Activated T-helper 1 cell treated with Interleukin-2 at 50 U/mL for 16 hours (primary cell): Measurements from ENCODE around the gene SACM1L.
"Not testable (repeated sequence)": the region's sequence is repeated elsewhere in the genome, so short reads cannot be mapped to it uniquely, and the experiment has no call there.

Experiments used
- DNase-seq: peaks from one replicate; pipeline ENCODE4 v3.0.0-alpha.2; 2020; ENCODE audit warnings: low read depth

The SACM1L gene

GRCh38 chr3:45691842-45692241 is 2.6 kb downstream of the SACM1L start:
- no peak for DNase-seq

GRCh38 chr3:45692866-45693265 is 3.7 kb downstream of the SACM1L start:
- DNase-seq = no peak

DNA sequence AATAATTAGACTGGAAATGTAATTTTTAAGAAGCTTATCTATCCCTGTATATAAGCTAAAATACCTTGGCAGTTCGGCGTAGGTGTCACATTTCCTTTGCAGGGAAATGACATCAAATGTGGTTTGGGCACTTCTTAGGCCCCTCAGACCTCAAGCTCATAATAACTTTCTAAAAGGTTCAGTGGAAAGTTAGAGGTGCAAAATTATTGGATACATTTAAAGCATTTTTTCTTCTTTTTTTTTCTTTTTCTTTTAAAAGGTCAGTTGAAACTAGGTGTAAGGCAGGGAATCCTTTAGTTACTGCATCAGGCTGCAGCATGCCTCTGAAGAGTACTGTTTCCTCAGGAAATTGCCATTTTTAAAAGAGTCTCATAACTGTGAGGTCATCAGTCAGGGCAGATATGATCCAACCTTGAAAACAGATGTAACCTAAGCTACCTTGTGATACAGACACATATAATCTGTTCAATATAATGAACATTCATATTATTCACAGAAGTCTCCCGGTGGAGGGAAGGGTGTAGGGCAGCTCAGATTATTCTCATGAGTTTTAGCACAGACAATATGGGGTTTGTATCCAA is 4.8 kb downstream of the SACM1L start:
- no peak for DNase-seq

- DNase-seq = not testable (repeated sequence)
Measured at GRCh38 chr3:45695166-45695565, 6.0 kb downstream of the SACM1L start.

DNA sequence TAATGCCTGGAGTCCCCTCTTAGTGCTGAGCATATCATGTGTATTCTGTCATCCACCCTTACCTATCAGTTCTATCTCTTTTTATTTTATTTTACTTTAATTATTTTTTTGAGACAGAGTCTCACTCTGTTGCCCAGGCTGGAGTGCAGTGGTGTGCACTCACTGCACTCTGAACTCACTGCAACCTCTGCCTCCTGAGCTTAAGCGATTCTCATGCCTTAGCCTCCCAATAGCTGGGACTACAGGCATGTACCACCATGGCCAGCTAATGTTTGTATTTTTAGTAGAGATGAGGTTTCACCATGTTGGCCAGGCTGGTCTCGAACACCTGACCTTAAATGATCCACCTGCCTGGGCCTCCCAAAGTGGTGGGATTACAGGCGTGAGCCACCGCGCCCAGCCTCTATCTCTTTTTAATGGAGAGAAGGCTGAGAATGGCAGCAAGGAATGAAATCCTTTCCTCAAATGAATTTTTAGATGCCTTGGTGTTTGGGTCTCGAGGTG is 11.4 kb downstream of the SACM1L start:
- no peak for DNase-seq

GRCh38 chr3:45701172-45701867 is 12.1 kb downstream of the SACM1L start:
- no peak for DNase-seq

DNA sequence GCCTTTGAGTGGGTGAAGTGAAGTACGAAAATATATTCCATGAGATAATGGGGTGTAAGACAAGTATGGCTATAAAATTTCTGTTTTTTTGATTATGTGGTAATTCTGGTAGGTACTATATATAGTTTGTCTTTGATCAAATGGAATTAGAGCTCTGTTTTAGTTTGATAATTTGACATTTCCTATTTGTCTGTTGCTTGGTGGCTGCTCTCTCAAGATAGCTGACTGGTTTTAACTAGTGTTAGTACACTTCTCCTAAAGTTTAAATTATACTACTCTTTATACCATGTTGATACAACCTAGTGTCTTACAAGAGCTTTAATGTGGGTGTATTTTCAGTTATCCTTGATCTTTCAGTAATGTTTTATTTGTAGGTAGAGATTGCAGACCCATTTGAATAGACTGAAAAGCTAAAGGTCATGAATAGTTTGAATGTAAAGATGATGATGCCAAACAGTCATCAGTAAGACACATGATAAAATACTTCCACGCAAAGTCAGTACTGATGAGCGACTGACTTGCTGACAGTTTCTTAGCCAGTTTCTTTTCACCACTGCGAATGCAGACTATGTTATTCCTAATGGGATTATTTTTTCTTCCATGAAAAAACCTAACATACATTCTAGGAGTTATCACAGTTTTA is 15.2 kb downstream of the SACM1L start:
- no peak for DNase-seq

DNA sequence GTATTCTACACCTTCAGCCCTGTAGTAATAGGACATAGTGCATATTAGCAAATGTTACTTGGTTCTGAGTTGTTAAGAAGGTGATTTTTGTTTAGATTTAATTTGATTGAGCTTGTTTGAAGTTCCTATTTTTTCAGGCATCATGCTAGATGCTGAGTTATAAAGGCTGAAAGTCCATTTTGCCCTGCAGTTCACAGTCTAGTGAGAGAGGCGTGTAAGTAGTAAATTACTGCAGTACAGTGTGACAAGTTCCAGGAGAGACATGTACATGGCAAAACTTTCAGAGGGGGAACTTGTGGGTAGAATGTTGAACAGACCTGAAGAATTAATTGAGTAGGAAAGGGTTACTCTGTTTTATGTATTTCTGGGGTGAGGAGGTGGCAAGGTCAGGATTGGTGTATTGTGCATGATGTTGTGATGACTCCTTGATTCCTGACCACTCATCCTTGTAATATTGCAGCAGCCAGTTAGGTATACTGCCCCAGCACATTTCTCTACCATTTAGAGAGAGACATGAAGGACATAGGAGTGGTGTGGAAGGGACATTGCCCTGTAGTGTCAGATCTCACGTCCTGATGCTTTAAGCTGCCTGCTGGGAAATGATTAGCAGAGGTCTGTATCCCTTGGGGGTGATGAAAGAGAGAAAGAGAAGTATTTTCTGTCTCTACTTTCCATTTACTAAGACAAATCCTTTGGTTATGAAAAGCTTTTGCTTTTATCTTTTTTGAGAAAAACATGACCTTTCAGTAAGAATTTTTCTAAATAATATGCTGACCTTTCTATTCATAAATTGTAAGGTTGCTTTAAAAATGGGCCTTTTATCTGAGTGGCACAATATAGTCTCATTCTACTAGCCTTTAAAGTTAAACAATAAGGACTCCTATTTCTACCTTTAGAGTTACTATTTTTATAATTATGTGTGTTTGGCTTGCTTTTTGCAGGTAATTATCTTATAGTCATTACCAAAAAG is 16.9 kb downstream of the SACM1L start:
- DNase-seq = no peak

DNA sequence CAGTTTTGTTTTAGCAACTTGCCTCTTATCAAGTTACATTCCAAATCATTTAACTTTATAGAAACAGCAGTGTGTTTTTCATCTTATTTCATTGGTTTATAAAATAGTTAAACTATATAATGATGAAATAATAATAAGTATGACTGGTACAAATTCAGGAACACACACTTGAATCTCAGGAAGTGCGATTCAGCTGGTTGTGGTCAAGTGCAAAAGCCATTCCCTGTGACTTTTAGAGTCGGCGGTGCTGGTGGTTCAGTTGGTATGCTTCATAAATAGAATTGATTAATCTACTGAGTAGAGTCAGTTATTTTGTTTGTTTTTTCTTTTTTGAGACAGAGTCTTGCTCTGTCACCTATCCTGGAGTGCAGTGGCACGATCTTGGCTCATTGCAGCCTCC is 22.7 kb downstream of the SACM1L start:
- no peak for DNase-seq

- no peak for DNase-seq
Measured at GRCh38 chr3:45712434-45713110, 23.4 kb downstream of the SACM1L start.

- no peak for DNase-seq
Measured at GRCh38 chr3:45715945-45716344, 26.7 kb downstream of the SACM1L start.

- DNase-seq = no peak
Measured at GRCh38 chr3:45716790-45717336, 27.7 kb downstream of the SACM1L start.

DNA sequence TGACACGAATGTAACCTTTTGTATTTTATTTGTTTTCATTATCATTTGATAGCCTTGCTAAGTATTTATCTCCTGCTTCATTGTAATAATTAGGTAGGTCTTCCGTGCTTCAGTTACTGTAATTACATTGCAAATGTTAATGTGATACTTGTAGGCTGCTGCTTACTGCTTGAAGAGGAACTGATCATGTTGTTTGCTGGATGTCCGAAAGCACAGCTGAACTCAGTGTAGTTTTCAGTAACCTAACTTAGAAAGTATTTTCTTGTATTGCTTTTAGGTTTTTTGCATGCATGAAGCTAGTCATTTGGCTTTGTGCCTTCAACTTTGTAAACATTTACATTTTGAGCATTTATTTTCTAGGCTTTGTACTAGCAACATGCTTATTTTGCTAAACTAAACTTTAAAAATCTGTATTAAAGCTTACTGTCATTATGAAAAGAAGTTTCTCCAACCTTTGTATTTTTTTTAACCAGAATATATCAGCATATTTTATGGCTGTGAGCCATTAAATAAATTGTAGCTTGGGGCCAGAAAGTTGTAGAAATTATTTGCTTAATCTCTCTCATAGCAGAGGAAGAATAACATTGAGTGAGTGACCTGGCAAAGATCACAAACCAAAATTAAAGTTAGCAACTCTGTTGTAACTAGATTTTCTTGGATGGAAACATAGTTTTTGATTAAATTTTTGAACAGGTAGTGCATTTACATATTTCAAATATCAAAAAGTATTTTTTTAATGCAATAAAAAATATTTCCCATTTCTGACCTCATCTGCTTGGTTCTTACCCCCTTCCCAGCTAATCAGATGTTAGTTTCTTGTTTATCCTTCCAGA is 30.7 kb downstream of the SACM1L start:
- DNase-seq = no peak

- DNase-seq = no peak
Measured at GRCh38 chr3:45724911-45725310, 35.7 kb downstream of the SACM1L start.

- no peak for DNase-seq
Measured at GRCh38 chr3:45729614-45730013, 40.4 kb downstream of the SACM1L start.

GRCh38 chr3:45730409-45731154 is 41.4 kb downstream of the SACM1L start:
- DNase-seq = no peak

GRCh38 chr3:45736707-45737106 is 47.5 kb downstream of the SACM1L start:
- DNase-seq = no peak

GRCh38 chr3:45737234-45737633 is 48.0 kb downstream of the SACM1L start:
- DNase-seq = no peak

DNA sequence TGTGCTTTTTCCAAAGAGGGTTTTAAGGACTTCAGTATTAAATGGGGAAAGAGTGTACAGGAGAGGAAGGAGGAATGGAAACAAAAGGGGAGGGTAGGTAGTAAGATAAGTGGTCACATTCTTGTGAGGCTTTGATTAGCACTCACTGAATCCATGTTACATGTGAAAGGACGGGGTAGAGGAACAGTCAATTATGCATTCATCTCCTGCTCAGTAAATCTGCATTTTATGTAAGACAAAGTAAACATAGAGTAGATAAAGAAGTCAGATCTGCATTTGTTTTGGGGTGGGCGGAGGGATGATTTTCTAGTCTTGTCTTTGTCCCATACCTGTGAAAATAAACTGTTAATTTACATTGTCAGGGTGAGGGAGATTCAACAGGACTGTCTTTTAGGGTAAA is 50.8 kb downstream of the SACM1L start:
- DNase-seq = no peak

GRCh38 chr3:45741247-45741646 is 52.1 kb downstream of the SACM1L start:
- DNase-seq = no peak
